HG03135 (cell line): Measurements from ENCODE around the gene CARM1.
"Not testable (repeated sequence)": the region's sequence is repeated elsewhere in the genome, so short reads cannot be mapped to it uniquely, and the experiment has no call there.

ENCODE experiments used
- ATAC-seq: cut with Tn5 transposase; IDR thresholded peaks from one replicate; pipeline ENCODE4 v1.9.1; 2021; ENCODE audit warnings: mild to moderate bottlenecking, moderate library complexity; ENCODE audit not compliant: unreplicated experiment

CARM1 gene

GRCh38 chr19:10846500-10847202 is 24.7 kb upstream of the CARM1 start:
- ATAC-seq, result no peak

DNA sequence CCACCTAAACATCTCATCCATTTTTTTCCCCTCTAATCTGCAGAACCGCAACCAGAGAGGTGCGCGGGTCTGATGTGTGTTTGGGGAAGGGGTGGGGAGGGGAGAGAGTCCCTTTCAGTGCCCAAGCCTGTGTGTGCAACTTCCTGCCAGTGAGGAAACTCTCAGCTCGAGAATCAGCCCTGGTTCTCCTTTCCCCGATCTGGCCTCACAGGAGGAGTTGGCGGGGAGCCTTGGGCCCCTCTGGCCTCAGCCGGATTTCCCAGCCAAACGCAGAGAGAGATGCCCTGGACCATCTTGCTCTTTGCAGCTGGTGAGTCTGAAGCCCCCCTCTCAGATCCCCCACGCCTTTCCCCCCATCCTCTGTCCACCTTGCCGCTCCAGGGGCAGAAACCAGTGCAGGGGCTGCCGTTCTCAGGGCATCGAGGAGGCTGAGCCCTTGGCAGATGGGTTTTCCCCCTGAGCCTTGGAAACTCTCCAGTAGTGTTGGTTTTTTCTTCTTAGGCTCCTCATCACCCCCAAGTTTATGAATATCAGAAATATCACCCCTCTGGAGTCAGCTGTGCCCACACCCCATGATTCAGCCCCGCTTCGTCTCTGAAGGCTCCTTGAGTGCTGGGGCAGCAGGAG is 23.0 kb upstream of the CARM1 start, which contains the start of gene C19orf38:
TSS of gene C19orf38 (plus strand) at position 186 of the 627 bp plus-strand sequence. CDS start at position 280, 94 bp downstream.
- ATAC-seq, result no peak

GRCh38 chr19:10850631-10851030 is 20.7 kb upstream of the CARM1 start:
- no peak for ATAC-seq

GRCh38 chr19:10852098-10852800 is 19.1 kb upstream of the CARM1 start:
- ATAC-seq, result no peak

DNA sequence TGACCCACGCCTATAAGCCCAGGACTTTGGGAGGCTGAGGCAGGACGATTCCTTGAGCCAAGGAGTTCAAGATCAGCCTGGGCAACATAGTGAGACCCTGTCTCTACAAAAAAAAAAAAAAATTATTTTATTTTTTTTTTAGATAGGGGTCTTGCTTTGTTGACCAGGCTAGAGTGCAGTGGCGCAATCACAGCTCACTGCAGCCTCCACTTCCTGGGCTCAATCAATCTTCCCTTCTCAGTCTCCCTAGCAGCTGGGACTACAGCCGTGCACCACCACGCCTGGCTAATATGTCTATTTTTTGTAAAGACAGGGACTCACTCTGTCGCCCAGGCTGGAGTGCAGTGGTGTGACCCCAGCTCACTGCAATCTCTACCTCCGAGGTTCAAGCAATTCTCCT is 18.4 kb upstream of the CARM1 start:
- ATAC-seq, result no peak

DNA sequence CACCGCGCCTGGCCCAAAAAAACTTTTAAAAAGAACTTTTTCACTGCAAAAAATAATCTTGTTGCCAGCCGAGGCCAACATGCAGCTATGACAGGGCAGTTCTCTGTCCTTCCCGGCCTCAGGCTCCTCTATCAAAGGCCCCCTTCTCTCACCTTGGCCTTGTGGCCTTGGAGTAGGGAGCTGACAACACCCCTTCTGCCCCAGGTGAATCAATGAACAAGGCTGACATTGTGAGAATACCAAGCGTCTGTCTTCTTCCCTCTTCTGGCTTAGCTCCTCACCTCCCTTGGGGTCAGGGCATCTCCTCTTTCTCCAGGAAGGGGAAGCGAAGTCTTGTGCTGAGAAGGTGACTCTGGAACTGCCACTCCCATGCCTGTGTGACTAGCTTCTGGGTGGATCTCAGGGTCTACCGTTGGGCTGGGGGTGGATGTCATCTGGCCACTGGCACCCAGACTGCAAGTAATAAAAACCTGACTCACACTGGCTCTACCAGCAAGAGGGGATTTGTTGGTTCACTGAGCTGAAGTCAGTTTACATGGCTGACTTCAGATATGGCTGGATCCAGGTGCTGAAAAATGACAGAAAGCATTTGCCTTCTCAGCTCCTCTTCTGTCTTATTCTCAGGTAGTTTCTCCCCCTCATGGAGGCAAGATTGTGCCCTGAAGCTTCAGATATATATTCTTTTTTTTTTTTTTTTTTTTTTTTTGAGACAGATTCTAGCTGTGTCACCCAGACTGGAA is 16.8 kb upstream of the CARM1 start:
- no peak for ATAC-seq

- no peak for ATAC-seq
Measured at GRCh38 chr19:10855879-10856522, 15.4 kb upstream of the CARM1 start.

DNA sequence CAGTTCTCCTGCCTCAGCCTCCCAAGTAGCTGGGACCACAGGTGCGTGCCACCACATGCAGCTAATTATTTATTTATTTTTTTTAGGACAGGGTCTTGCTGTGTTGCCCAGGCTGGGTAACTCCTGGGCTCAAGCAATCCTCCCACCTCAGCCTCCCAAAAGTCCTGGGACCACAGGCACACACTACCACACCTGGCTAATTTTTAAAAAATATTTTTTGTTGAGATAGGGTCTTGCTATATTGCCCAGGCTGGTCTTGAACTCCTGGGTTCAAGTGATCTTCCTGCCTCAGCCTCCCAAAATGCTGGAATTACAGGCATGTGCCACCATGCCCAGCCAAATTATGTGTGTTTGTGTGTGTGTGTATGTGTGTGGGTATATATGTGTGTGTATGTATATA is 14.5 kb upstream of the CARM1 start:
- ATAC-seq, result not testable (repeated sequence)

GRCh38 chr19:10858204-10858828 is 13.0 kb upstream of the CARM1 start:
- no peak for ATAC-seq

DNA sequence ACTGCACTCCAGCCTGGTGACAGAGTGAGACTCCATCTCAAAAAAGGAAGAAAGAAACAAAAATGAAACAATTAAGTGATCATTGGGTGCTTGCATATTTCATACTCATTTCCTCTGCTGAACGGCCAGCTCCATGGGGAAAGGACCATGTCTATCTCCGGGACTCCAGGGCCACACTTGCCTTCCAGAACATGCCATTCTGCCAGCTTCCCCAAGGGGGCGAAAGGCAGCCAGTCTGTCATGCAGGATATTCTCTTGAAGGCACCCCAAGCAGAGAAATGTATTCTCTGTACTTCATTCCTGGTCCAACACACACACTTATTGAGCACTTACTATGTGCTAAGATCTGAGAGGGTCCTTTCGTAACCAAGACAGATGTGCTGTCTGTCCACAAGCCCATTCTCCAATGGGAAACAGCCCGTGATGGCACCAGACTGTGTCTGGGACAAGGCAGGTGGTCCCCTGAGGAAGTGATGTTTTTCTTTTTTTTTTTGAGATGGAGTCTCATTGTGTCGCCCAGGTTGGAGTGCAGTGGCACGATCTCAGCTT is 10.2 kb upstream of the CARM1 start:
- no peak for ATAC-seq

DNA sequence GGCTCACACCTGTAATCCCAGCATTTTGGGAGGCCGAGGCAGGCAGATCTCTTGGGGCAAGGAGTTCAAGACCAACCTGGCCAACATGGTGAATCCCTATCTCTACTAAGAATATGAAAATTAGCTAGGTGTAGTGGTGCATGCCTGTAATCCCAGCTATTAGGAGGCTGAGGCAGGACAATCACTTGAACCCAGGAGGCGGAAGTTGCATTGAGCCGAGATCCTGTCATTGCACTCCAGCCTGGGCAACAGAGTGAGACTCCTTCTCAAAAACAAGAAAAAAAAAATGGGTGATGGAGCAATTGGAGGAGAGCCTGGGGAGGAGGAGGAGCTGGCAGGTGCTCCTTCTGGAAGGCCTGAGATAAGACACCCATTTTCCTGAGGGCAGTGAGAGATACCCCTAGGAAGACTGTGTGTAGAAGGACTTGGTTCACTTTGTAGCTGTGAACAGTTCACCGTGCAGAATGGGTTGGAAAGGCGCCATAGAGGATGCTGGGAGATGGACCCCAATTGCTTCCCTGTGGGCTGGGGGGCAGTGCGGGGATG is 8.7 kb upstream of the CARM1 start:
- no peak for ATAC-seq

DNA sequence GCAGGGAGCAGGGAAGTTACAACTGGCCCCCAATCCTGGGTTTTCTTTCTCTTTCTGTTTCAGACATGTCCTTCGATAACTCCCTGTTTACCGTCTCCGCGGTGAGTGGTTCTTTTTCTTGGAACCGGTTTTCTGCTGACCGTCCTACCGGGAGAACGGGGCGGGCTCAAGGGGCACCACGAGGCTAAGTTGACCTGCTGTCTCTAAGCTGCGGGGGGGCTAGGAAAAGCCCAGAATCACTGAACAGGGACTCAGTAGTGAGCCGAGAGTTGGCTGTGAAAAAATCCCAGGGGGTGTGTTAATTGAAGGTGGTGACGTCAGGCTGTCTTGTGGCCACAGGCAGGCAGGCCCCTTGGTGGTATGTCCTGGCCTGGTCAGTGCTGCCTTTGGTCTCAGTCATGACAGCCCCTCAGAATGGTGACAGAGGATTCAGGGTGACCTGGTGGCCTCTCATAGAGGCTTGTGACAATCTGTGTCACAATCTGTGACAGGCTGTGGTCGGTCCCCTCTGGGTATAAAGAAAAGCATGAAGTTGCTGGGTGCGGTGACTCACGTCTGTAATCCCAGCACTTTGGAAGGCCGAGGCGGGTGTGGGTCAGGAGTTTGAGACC is 8.1 kb upstream of the CARM1 start:
- no peak for ATAC-seq

- ATAC-seq, result no peak
Measured at GRCh38 chr19:10864538-10864899, 6.8 kb upstream of the CARM1 start.

DNA sequence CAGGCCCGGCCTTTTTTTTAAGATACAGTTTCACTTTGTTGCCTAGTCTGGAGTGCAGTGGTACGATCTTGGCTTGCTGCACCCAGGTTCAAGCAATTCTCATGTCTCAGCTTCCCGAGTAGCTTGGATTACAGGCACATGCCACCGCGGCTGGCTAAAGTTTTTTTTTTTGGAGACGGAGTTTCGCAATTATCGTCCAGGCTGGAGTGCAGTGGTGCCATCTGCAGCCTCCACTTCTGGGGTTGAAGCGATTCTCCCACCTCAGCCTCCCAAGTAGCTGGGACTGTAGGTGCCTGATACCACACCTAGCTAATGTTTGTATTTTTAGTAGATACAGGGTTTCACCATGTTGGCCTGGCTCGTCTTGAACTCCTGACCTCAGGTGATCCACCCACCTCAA is 4.9 kb upstream of the CARM1 start:
- no peak for ATAC-seq

- no peak for ATAC-seq
Measured at GRCh38 chr19:10868872-10869547, 2.3 kb upstream of the CARM1 start.

DNA sequence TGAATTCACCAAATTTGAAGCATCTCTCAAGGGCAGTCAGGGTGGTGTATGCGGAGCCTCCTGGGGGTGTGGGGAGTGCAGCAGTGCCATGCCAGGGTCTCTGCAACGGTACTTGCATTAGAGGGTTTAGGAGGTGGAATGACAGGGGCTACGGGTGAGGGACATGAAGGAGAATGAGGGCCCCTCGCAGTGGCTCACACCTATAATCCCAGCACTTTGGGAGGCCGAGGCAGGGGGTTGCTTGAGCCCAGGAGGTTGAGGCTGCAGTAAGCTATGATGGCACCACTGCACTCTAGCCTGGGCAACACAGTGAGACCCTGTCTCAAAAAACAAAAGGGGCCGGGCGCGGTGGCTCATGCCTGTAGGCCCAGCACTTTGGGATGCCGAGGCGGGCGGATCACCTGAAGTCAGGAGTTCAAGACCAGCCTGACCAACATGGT is 1.5 kb upstream of the CARM1 start:
- ATAC-seq, result not testable (repeated sequence)

- no peak for ATAC-seq
Measured at GRCh38 chr19:10870501-10870954, 825 bp upstream of the CARM1 start.

DNA sequence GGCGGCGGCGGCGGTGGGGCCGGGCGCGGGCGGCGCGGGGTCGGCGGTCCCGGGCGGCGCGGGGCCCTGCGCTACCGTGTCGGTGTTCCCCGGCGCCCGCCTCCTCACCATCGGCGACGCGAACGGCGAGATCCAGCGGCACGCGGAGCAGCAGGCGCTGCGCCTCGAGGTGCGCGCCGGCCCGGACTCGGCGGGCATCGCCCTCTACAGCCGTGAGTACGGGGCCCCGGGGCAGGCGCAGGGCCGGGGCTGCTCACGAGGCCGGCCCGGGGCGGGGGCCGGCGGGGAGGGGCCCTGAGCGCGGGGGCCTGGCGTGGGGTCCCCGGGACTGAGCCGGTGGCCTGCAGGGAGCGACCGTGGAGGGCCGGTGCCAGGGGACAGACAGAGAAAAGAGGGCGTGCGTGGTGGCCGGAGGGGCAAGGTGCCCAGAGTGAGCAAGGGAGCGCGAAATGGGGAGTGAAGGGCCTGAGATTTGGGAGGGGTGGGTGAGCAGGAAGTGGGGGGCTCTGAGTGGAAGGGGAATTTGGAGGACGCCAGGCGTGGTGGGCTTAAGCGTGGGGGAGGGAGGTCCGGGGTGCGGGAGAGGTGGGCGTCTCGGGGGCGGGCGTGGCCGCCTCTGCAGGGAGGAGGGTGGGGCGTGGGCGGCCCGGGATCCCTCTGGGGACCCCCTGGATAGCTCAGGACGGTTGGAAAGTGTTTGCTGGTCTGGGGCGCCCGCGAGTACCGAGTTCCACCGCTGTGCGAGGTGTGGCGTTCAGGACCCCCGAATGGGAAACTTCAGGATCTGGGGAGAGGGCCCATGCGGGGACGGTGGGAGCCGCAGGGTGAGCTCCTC is 575 bp downstream of the CARM1 start:
- peak; percentile 7 for ATAC-seq
